Spleen (tissue), 7 donors: ENCODE data around the gene NFIA.

Experiments used
- POLR2AphosphoS5 ChIP-seq, 3 donors: sonication (generic); formaldehyde crosslinking; IDR thresholded peaks; one replicate each; pipeline ENCODE4 v1.5.1; 2017; ENCODE audit warnings: antibody characterized with exemption in 3 of 3
- TF ChIP-seq, protein P1 (sequence below), 11 experiments: fragments of 200-600 bp in 7 of 11; fragments of 450-650 bp in 4 of 11; sonication (generic) in 4 of 11; IDR thresholded peaks in 8 of 11; conservative IDR thresholded peaks in 3 of 11; 1 replicate in 7 of 11; 2 replicates in 4 of 11; pipeline versions ENCODE4 v1.4.0 to v1.8.0; 2016 to 2021; ENCODE audit warnings: antibody characterized with exemption in 11 of 11, inconsistent platforms in 4 of 11, mild to moderate bottlenecking in 1 of 11
- donor health status: DM: no; HTN: no; CAD: no; lungs with moderate emphysema.
- donor health status: DM: no; HTN: no; CAD: no.
- donor health status: DM: no; HTN: no; CAD: no.

DNA sequence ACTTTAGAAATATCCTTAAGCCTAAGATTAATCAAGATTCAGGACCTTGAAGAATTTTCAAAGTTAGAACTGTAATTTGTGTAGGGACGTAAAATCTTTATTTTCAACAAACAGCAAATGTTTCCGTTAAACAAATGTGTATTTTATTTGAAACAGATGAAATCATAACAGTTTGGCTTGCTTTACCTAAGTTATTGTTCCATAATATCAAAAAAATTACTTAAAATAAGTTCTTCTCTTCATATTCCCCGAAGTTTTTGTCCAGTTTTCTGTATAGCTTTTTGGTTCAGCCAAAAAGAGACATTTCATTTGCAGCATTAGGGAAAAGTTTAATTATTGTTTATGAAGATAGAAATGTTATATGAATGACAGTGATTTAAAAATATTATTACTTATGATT lies 100.1 kb downstream of the NFIA start:
- TF ChIP-seq, protein P1, sequence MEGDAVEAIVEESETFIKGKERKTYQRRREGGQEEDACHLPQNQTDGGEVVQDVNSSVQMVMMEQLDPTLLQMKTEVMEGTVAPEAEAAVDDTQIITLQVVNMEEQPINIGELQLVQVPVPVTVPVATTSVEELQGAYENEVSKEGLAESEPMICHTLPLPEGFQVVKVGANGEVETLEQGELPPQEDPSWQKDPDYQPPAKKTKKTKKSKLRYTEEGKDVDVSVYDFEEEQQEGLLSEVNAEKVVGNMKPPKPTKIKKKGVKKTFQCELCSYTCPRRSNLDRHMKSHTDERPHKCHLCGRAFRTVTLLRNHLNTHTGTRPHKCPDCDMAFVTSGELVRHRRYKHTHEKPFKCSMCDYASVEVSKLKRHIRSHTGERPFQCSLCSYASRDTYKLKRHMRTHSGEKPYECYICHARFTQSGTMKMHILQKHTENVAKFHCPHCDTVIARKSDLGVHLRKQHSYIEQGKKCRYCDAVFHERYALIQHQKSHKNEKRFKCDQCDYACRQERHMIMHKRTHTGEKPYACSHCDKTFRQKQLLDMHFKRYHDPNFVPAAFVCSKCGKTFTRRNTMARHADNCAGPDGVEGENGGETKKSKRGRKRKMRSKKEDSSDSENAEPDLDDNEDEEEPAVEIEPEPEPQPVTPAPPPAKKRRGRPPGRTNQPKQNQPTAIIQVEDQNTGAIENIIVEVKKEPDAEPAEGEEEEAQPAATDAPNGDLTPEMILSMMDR (IDR thresholded peaks at IDR 0.05 in 8 of 11, conservative IDR thresholded peaks at IDR 0.05 in 3 of 11): no peak
- TF ChIP-seq POLR2AphosphoS5 (IDR thresholded peaks at IDR 0.05): no peak
